HG03432 (cell line): Measurements from ENCODE around the gene AKR7A2.
A peak's percentile ranks its signal among the peaks of the same experiment; 100 is the strongest.

Experiments used
- ATAC-seq: cut with Tn5 transposase; IDR thresholded peaks from one replicate; pipeline ENCODE4 v1.9.1; 2021; ENCODE audit warnings: mild to moderate bottlenecking, moderate library complexity; ENCODE audit not compliant: unreplicated experiment

The AKR7A2 gene

DNA sequence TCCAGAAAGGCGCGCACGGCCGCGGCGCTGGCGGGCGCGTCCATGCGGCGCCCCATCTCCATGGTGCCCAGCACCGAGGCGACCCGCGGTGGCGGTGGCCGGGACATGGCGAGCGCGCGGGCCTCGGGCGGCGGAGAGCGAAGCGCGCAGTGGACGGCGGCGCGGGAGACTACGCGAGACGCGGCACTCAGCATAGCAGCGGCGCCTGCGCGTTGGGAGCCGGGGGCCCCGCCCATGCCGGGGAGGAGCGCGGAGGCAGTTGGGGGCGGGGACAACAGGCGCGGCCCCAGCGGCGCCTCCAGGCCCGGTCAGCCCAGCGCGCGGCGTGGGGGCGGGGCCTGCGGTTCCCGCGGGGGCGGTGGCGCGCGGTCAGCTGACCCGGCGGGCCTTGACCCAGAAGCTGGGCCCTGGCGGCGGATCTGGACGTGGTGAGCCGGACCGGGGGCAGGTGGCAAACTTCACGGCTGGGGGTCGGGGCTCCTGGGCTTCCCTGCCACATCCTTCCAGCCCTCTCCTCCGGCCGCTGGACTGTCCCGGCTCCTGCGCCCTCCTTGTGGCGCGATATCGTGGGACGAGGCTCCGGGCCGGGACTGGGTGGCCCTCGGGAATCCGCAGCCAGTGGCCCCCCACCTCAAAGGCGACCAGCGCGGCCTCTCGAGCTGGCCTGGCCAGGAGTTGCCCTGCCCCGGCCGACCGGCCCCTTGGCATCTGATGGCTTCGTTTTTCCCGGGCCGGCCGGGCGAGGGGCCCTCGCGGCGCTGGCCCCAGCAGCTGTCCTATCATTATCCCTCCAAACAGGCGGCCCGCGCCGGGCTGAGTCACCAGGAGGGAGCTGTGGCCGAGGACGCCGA lies at the start of gene AKR7A2, which contains the start of gene SLC66A1:
AKR7A2 (minus strand) TSS at position 214 of the 851 bp plus-strand sequence; CDS start at position 194, 20 bp downstream.
SLC66A1 (plus strand) TSS at position 396 of the 851 bp plus-strand sequence. CDS start 5,352 bp downstream, outside the sequence.
- peak; percentile 76 for ATAC-seq

DNA sequence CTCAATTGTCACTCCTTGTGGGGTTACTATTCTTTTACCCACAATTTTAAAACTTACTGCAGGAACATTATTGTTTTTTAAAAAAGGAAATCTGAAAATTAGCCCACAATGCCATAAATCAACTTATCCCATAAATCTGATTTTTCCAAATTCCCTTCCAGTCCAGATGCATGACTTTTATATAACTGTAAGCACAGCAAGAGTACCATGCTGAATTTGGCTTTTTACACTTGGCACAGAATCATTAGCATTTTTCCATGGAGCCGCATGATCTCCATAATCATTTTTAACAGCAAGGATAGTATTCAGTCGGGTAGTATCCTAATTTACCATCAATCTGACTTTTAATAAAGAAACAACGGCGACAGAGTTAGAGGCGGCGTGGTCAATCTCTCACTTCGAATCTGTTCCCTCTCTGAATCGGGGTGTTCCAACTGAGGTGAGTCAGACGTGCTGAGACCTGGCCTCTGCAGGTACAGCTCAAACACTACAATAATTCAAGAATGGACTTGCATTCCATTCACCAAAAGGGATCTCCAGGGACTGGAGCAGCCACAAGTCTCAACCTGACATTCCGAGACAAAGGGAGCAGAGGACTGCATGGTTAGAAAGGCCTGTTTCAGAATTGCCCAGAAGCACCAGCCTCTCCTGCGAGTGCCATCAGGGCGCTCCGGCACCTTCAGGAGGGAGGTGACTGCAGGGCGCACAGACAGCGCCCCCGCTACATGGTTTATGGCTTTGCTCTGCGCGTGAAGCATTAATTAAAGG lies 49.1 kb upstream of the AKR7A2 start:
- ATAC-seq, result no peak

DNA sequence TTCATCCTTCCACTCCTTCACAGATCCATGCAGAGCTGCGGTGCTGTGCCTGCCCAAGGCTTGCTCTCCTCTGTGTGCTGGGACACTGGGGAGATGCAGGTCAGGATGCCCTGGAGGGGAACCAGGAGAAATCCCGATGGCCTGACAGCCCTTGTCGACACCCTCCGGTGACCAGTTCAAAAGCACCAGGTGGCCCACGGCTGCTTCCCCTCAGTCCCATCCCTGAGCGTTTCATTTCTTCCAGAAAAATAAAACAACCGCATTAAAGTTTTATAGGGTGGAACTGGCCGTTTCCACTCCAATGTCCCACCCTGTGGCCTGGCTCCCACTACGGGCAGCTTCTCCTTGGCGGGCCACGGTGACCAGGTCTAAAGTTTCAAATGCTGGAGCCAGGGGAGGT lies 48.5 kb upstream of the AKR7A2 start:
- ATAC-seq, result no peak

DNA sequence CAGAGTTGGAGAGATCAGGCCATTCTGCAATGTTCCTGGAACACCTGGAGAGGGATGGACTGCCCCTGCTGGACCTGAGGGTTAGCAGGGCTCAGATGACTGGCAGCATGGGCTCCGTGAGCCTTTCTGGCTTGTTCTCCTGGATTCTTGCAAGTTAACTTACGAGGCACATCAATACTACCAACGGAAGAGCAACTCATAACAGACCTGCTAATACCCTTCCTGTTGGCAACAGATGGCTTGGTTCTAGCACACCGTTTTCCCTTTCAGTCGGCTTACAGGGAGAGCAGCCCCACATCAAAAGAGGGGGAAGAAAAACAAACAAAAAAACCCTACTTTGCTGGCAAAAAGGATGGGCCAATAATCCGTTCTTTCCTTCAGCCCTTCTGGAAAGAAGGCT lies 48.1 kb upstream of the AKR7A2 start:
- no peak for ATAC-seq

DNA sequence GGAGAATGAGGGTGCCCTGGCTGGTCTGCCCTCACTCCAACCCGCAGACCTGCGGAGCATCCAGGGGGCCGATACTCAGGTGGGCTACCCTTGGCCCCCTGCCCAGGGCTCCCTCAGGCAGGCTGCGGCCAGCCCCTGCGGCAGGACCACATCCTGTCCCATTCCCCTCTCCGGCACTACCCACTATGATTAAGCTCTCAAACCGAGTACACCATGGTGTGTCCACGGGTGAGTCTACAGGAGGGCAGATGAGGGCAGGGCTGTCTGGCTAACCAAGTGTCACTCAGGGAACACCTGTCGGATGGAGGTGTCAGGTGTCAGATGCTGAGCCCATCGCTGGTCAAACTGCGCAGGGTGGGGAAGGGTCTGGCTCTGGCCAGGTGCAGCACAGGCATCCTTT lies 47.4 kb upstream of the AKR7A2 start:
- ATAC-seq, result no peak

DNA sequence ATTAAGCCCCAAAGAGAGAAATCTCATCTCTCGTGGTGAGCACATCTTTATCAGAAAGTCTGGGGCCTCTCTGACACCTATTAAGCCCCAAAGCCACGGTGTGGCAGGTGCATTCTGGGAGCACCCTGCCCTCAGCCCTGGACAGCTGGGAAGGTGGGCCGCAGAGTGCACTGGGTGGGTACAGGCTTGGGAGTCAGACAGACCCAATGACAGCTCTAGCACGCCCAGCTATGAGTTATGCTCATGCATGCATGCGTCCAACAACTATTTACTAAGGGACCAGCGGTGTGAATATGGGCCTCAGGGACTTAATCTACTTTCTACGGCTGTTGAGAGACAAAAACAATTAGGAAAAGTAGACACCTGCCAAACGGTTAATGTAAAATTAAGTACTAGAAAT lies 46.8 kb upstream of the AKR7A2 start:
- ATAC-seq, result no peak

DNA sequence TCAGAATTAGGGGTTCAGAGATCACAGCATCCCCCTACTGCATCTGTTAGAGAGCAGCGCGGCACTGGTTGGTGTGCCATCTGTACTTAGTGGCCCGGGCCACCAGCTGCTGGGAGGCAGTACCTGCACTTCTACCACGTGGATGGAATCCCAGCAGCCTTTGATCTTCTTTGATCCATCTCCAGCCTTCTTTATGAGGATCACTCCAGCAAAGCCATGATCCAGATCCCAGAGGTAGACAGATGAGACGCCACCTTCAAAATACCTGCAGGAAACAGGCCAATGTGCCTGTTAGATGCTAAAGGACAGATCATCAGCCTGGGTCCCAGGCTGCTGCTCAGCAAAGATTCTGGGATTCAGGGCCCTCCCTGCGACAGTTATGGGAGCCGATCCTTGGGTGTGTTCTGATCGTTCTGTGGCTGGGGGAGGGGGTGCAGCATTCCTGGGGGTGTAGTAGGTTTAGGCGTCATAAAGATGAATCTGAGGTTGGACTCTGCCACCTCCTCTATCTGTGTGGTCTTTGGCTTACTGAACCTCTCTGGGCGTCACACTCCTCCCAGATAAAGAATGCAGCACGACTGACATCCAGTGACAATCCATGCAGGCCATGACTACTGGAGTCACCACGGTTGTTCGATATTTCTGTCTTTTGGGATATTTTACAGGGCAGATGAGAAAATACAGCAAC lies 45.5 kb upstream of the AKR7A2 start:
- ATAC-seq, result no peak

DNA sequence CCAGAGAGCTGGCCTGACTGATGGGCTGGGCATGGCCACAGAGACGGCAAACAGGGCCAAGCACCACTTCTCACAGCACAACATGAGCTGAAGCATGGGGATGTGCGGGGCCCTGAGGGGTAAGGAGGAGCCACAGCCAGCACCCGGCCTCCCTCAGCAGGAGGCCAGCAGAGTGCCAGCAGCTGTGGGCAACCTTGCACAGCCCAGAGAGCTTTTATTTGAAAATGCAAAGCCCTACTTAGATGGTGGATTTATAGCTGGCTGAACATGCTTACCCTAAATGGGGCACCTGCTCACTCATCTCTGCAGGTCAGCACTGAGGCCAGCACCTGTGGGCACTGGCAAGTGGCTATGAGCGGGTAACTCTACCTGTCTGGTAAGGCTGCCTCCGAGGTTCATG lies 44.3 kb upstream of the AKR7A2 start:
- ATAC-seq, result no peak

DNA sequence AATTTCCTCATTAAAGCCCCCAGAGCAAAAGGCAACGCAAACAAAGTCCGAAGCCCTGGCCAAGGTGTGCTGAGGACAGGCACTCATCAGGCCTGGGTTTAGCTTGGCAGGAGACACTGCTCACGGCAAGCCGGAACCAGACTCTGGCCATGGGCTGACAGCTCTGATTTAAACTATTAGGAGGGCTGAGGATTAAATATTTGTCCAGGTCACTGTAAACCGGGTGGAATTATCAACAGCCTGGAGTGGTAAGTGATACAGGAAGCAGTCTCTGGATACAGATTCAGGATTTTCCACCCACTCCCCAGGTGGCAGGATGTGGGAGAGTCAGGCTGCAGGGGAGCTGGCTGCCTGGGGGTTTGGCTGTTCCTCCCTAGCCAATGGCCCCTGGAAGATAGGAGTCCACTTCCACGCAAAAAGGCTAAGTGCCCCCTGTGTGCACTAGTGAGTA lies 42.6 kb upstream of the AKR7A2 start:
- ATAC-seq, result no peak

DNA sequence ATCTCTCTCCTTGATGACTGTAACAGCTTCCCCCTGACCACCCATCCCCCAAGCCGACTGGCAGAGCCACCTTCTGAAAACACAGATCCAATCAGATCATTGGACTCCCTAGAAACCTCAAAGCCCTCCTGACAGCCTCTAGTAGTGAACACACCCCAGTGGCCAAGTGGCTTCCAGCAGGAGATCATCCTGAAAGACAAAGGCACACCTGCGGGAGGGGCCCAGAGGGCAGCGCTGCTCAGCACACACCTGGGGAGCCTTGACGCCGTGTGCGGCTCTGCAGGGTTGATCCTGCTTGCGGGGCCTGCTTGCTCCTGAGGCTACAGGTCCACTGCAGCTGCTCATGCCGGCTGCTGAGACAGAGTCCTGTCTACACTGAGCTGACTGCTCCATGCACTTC lies 41.7 kb upstream of the AKR7A2 start:
- no peak for ATAC-seq

DNA sequence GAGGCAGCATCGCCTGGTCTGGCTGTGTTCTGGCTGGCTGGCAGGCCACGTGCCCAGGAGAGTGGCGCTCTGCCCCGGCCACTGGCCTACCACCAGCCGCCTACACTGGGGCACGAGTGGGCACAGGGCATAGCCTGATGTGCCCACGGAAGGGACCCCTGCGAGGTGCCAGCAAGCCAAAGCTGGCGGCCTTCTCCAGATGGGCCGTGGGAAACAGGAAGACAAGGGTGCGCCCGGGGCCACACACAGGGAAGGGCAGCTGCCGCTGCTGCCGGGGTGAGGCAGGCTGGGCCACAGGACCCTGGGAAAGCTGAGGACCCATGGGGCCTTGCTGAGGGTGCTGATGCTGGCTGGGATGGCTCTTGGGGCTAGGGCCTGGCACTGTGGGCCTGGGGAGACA lies 40.9 kb upstream of the AKR7A2 start:
- ATAC-seq, result no peak

DNA sequence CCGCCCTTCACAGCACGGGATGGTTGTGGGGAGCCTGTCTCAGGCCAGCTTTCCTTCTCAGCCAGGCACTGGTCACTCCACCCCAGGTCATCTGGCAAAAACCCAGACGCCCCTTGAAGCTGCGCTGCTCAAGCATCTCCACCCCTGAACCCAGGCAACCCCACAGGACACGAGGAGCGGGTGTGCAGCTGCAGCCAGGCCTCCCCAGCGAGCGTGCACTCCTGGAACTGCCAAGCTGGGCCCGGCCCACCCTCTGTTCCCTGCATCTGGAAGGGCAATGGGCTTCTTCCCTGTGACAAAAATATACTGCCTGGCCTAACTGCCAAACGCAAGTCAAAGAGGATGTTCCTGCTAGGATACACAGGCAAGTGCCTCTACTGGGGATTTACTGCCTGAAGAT lies 39.9 kb upstream of the AKR7A2 start:
- no peak for ATAC-seq

DNA sequence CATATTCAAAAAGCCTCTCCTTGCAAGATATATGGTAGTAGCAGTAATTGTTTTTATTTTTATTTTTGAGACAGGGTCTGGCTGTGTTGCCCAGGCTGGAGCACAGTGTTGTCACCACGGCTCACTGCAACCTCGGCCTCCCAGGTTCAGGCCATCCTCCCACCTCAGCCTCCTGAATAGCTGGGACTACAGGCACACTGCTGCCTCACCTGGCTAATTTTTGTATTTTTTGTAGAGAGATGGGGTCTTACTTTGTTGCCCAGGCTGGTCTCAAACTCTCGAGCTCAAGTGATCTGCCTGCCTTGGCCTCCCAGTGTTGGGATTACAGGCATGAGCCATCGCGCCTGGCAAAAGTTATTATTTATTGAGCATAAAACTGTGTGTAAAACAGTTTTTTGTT lies 38.6 kb upstream of the AKR7A2 start:
- no peak for ATAC-seq

DNA sequence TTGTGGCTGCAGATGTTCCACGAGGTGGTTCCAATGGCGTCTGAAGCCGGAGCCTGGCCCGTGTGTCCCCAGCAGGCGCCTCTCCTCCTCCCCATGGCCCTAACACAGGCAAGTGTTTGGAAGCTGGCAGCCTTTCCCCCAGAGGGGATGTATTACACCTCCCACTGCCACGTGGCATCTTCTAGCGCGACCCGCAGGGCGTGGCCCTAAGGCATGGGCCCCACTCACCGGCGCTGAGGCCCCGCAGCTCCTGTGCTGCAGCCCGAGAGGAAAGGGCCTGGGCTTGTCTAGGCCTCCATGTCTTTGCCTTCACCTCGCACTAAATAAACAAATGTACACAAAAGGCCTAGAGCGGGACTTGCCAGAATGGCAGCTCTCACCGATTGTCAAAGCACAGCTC lies 38.1 kb upstream of the AKR7A2 start:
- no peak for ATAC-seq

DNA sequence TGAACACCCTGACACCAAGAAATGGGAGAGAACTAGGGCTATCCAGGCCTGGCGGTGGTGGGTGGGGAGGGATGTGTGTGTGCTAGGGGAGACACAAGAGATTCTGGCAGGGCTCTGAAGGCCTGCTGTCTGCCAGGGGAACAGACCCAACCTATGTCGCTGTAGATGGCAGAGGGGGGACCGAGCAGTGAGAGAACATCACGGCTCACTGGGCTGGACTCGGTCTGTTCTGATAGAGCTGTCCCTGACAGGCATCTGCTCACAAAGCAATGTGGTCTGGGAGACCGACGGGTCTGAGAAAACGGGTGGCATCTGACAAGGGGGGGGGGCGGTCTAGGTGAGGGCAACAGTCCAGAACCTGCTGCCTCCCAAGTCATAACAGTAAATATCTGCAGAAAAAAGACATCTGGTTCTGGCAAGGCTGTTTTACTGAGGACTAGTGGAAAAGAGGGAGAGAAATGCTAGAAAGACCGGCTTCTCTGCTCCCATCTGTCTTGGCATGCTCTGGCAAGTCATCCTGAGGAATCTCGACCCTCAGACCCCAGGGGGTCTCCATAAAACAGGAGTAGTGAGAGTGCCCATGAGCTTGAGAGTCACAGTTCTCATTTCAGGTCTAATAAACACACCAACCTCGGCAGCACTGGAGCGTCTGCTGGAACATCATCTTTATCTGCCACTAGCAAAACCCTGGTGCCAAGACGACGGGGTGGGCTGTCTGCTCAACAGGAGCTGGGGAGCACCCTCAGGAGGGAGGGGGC lies 36.7 kb upstream of the AKR7A2 start:
- no peak for ATAC-seq

DNA sequence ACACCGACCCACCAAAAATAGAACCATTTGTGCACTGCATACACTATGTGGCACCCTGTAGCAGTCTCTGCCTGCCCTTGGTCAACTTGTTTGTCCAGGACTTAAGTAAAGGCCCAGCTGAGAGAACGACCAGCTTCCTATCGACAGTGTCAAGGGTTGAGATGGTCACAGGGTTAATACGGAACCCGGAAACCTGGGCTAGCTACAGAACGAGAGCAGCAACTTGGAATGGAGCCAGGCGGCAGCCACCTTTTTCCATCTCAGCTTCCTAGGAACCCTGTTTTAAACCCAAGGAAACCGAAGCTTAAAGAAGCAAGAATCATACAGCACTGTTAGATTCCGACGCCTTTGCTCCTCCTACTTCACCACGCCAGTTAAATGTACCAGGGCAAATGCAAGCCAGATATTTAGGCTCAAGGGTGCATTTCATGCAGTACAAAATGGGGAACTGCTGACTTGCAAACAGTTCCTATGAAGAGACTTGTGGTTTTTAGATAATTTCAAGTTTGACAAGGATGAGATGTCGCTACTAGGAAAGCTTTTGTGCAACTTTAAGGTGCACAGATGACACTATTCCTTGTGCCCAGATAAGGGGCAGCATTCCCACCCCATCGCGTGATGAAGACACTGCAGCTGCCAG lies 35.7 kb upstream of the AKR7A2 start:
- ATAC-seq, result no peak

DNA sequence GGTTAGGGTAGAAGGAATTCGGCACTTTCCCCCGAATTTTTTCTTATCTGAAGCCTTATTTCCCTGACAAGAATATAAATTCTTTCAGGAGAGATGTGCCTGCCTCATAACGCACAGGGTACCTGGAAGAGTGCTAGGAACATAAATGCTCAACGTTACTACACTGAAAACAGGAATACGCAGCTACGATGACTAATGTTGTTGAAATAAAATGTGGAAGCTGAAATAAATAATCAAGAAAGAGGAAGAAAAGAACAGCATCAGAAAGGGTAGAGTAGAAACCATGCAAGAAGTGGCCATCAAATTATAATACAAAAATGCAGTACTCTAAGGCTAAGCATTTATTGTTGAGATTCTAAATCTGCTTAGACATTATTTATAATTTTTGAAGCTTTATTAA lies 34.1 kb upstream of the AKR7A2 start:
- no peak for ATAC-seq

DNA sequence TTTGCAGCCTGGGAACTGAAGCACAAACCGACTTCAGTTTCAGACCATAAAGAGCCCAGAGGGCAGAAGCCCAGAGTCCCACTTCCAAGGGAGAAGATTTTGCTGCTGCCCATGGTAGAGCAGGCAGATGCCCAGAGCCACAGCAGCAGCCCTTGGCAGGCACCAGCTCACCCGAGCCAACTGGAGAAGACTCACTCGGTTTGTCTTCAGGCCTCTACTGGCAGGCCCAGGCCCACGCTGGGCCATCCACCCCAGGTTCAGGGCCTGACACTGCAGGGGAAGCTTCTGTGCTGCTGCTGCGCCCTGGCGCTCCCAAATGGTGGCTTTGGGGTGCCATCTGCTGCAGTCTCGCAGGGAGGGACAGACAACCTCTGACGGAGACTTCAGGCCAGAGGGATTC lies 33.4 kb upstream of the AKR7A2 start:
- ATAC-seq, result no peak

DNA sequence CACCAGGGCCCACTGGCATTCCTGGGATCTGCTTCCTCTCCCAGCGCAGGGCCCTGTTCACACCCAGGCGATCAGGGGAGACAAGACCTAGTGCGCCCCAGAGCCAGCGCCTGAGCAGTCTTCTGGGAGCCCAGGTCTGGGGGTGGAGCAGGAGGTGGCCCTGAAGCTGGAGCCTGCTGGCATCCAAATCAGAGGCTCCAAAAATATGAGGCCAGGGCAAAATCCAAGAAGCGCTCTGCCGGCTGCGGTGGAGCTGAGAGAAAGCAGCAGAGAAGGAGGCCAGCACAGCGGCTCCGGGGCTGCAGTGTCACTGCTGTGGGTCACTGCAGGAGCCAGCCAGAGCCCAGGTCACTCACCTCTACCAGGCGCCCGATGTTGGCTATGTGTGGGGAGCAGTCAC lies 32.9 kb upstream of the AKR7A2 start:
- no peak for ATAC-seq

DNA sequence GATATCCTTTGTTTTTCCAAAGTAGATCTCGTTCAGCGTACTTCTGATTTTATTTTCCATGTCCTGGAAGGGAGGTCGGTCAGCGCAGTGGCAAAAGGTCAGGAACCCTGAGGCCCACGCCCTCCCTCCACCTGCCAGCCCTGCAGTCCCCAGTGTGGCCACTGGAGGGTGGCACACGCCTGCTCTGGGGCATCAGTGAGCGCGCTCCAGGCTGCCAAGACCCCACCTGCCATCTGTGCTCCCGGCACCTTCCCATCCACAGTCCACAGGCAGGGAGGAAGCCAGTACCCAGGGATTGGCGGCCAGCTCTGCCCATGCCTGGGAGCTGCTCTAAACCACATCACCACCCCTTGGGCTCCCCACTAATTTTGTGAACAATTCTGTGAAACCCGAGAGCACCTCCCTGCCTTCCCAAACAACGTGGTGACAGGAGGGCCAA lies 32.4 kb upstream of the AKR7A2 start:
- ATAC-seq, result no peak
